K562 (cell line): ENCODE data around the gene GALNS. TPM values are rescaled to one million over a fixed set of nuclear protein-coding genes. Genes with fewer than 3 reads are reported as not detected.

Experiments
- CREM ChIP-seq: IDR thresholded peaks from 2 replicates; pipeline ENCODE4 v1.6.1; 2014; ENCODE audit warnings: antibody characterized with exemption, low read depth
- ESRRB ChIP-seq: fragments of 250-450 bp; sonication (Bioruptor Pico); IDR thresholded peaks from 2 replicates; pipeline ENCODE4 v1.5.0; 2020; ENCODE audit warnings: mild to moderate bottlenecking, moderate library complexity, borderline replicate concordance
- HNRNPL ChIP-seq: fragments of 200-400 bp; formaldehyde crosslinking; IDR thresholded peaks from 2 replicates; pipeline ENCODE4 v1.6.1; 2017; ENCODE audit warnings: low read depth, mild to moderate bottlenecking, low read length
- USF1 ChIP-seq: sonication (generic); formaldehyde crosslinking; IDR thresholded peaks from 2 replicates; pipeline ENCODE4 v1.9.0; 2022; ENCODE audit warnings: mild to moderate bottlenecking, missing genetic modification reagents
- ZNF121 ChIP-seq: sonication (generic); formaldehyde crosslinking; conservative IDR thresholded peaks from 2 replicates; pipeline ENCODE4 v1.8.0; 2022; ENCODE audit warnings: missing genetic modification reagents
- ZNF592 ChIP-seq: fragments of 450-650 bp; IDR thresholded peaks from 2 replicates; pipeline ENCODE4 v1.6.1; 2017; ENCODE audit warnings: antibody characterized with exemption, mild to moderate bottlenecking
- polyA plus RNA-seq, 8 experiments: library from polyadenylated mRNA; depleted of rRNA in 4 of 8; stranded (reverse) in 5 of 8; unstranded in 3 of 8; fragments of >200 nt; fragmentation: Nextera tagmentation in 2 of 8; fragmentation: Illumina TruSeq in 1 of 8; extraction: Ambion mirVana in 2 of 8; extraction: Trizol in 1 of 8; gene quantifications; 2 replicates each; pipeline versions ENCODE4 v1.2.1 to v1.2.3, GENCODE V29; 2011 to 2014; ENCODE audit warnings: inconsistent platforms in 1 of 8, missing spikeins in 1 of 8
- total RNA-seq, 7 experiments: library from RNA; depleted of rRNA in 6 of 7; stranded (reverse); fragments of >200 nt in 6 of 7; fragmentation: Illumina TruSeq in 2 of 7; extraction: Trizol in 2 of 7; gene quantifications; 2 replicates each; pipeline versions ENCODE4 v1.2.1 to v1.2.3, GENCODE V29; 2011 to 2021; ENCODE audit warnings: low replicate concordance in 1 of 7

GALNS gene
- total and polyA plus RNA-seq, 9 of the 15 experiments (the other 6 are each of a cell fraction or from before 2014, with no cell fraction given) = 0.38 to 13.2 (median 4.3) TPM

GRCh38 chr16:88792668-88793250 is 64.0 kb downstream of the GALNS start (continued):
- peak; percentile 35; the same call in 1 of the 2 replicates for TF ChIP-seq USF1 (CRISPR knock-in tag)
- no peak for TF ChIP-seq ZNF121 (CRISPR knock-in tag)
- TF ChIP-seq ESRRB (CRISPR knock-in tag) = no peak
- TF ChIP-seq HNRNPL = no peak
- no peak for TF ChIP-seq ZNF592
- TF ChIP-seq CREM = 0 out of 2 replicates have a peak, but pooled peaks have one; percentile 24
